GM23338 (cell line): ENCODE measurements around the gene NINJ2.

Experiments used
- CREB1 ChIP-seq: fragments of 250-450 bp; sonication (Bioruptor Pico); IDR thresholded peaks from 2 replicates; pipeline ENCODE4 v1.5.0; 2020; ENCODE audit warnings: low read depth, mild to moderate bottlenecking, moderate library complexity
- CTCF ChIP-seq, 2 experiments: fragments of 200-600 bp in 1 of 2; sonication (generic) in 1 of 2; conservative IDR thresholded peaks; 2 replicates each; pipeline versions ENCODE4 v1.5.1 to v1.6.1; 2016 to 2017; ENCODE audit warnings: antibody characterized with exemption in 2 of 2, low read depth in 2 of 2, mild to moderate bottlenecking in 2 of 2, moderate library complexity in 1 of 2
- ETS1 ChIP-seq: IDR thresholded peaks from 2 replicates; pipeline ENCODE4 v1.6.1; 2016; ENCODE audit warnings: antibody characterized with exemption
- EZH2 ChIP-seq: fragments of 200-600 bp; sonication (generic); IDR thresholded peaks from one replicate; pipeline ENCODE4 v1.8.0; 2017; ENCODE audit warnings: antibody characterized with exemption, mild to moderate bottlenecking, low read depth; ENCODE audit not compliant: unreplicated experiment
- EZH2phosphoT487 ChIP-seq: fragments of 200-600 bp; sonication (generic); IDR thresholded peaks from one replicate; pipeline ENCODE4 v1.8.1; 2018; ENCODE audit warnings: antibody characterized with exemption; ENCODE audit not compliant: unreplicated experiment
- JUNB ChIP-seq: IDR thresholded peaks from one replicate; pipeline ENCODE4 v1.6.1; 2016; ENCODE audit warnings: antibody characterized with exemption; ENCODE audit not compliant: unreplicated experiment
- NANOG ChIP-seq: IDR thresholded peaks from 2 replicates; pipeline ENCODE4 v1.6.1; 2016; ENCODE audit warnings: antibody characterized with exemption, borderline replicate concordance
- POLR2AphosphoS5 ChIP-seq: IDR thresholded peaks from 2 replicates; pipeline ENCODE4 v1.6.1; 2016; ENCODE audit warnings: antibody characterized with exemption, low read depth
- REST ChIP-seq: IDR thresholded peaks from one replicate; pipeline ENCODE4 v1.6.1; 2018; ENCODE audit warnings: antibody characterized with exemption; ENCODE audit not compliant: unreplicated experiment
- STAT1 ChIP-seq: IDR thresholded peaks from one replicate; pipeline ENCODE4 v1.6.1; 2016; ENCODE audit warnings: antibody characterized with exemption; ENCODE audit not compliant: unreplicated experiment
- ZNF114 ChIP-seq: fragments of 250-450 bp; sonication (Bioruptor Pico); IDR thresholded peaks from 2 replicates; pipeline ENCODE4 v1.5.0; 2020; ENCODE audit warnings: mild to moderate bottlenecking, moderate library complexity
- ZNF331 ChIP-seq: fragments of 250-450 bp; sonication (Bioruptor Pico); IDR thresholded peaks from 2 replicates; pipeline ENCODE4 v1.5.0; 2020; ENCODE audit warnings: low read depth, mild to moderate bottlenecking, moderate library complexity
- ZNF462 ChIP-seq: fragments of 250-450 bp; sonication (Bioruptor Pico); IDR thresholded peaks from 2 replicates; pipeline ENCODE4 v1.5.0; 2020; ENCODE audit warnings: mild to moderate bottlenecking, moderate library complexity

- no peak for TF ChIP-seq NANOG
- TF ChIP-seq CTCF (conservative IDR thresholded peaks at IDR 0.05; ENCODE audit: low read depth in 2 of 2), result no peak
- TF ChIP-seq CREB1 (CRISPR knock-in tag), result no peak
- TF ChIP-seq EZH2, result no peak
- no peak for TF ChIP-seq REST
- TF ChIP-seq POLR2AphosphoS5, result no peak
- TF ChIP-seq ETS1, result no peak
- TF ChIP-seq JUNB, result no peak
- TF ChIP-seq EZH2phosphoT487, result no peak
- TF ChIP-seq ZNF462, result no peak
- TF ChIP-seq STAT1, result no peak
- TF ChIP-seq ZNF331 (CRISPR knock-in tag), result no peak
- TF ChIP-seq ZNF114 (CRISPR knock-in tag), result no peak
Observed at GRCh38 chr12:607541-608001, 55.7 kb downstream of the NINJ2 start.
